HG02642 (cell line): Measurements from ENCODE around the gene TRIM44.

Source experiments
- ATAC-seq: cut with Tn5 transposase; IDR thresholded peaks from one replicate; pipeline ENCODE4 v1.9.1; 2021; ENCODE audit warnings: mild to moderate bottlenecking; ENCODE audit not compliant: unreplicated experiment, poor library complexity

The TRIM44 gene

GRCh38 chr11:35662649-35663407 lies at the start of gene TRIM44:
TRIM44 (plus strand) TSS chr11:35662775; CDS start chr11:35663112, 337 bp downstream.
- ATAC-seq: peak; percentile 92

- ATAC-seq: no peak
Observed at GRCh38 chr11:35614939-35615569, 47.5 kb upstream of the TRIM44 start.

GRCh38 chr11:35615921-35616900 lies 46.4 kb upstream of the TRIM44 start:
- ATAC-seq: no peak

GRCh38 chr11:35617316-35617686 lies 45.3 kb upstream of the TRIM44 start:
- no peak for ATAC-seq

- ATAC-seq: peak; percentile 53
Observed at GRCh38 chr11:35617687-35618496, 44.7 kb upstream of the TRIM44 start, which contains the start of gene FJX1. FJX1 (plus strand) TSS chr11:35618460; CDS start chr11:35618637, 177 bp downstream.

- ATAC-seq: peak; percentile 51
Observed at GRCh38 chr11:35618497-35619115, 44.0 kb upstream of the TRIM44 start.

- peak; percentile 34 for ATAC-seq
Observed at GRCh38 chr11:35619116-35619854, 43.3 kb upstream of the TRIM44 start.

- no peak for ATAC-seq
Observed at GRCh38 chr11:35619855-35620640, 42.5 kb upstream of the TRIM44 start.

GRCh38 chr11:35620795-35621194 lies 41.8 kb upstream of the TRIM44 start:
- ATAC-seq: no peak

GRCh38 chr11:35621620-35622019 lies 41.0 kb upstream of the TRIM44 start:
- no peak for ATAC-seq

GRCh38 chr11:35622070-35622469 lies 40.5 kb upstream of the TRIM44 start:
- ATAC-seq: no peak

GRCh38 chr11:35623621-35624168 lies 38.9 kb upstream of the TRIM44 start:
- no peak for ATAC-seq

- no peak for ATAC-seq
Observed at GRCh38 chr11:35624316-35624715, 38.3 kb upstream of the TRIM44 start.

- ATAC-seq: no peak
Observed at GRCh38 chr11:35624781-35625180, 37.8 kb upstream of the TRIM44 start.

GRCh38 chr11:35626501-35626900 lies 36.1 kb upstream of the TRIM44 start:
- ATAC-seq: no peak

GRCh38 chr11:35629511-35629910 lies 33.1 kb upstream of the TRIM44 start:
- ATAC-seq: no peak

- no peak for ATAC-seq
Observed at GRCh38 chr11:35629914-35630313, 32.7 kb upstream of the TRIM44 start.

GRCh38 chr11:35631891-35632290 lies 30.7 kb upstream of the TRIM44 start:
- ATAC-seq: no peak
